RKO (cell line): Measurements from ENCODE around the gene LRRC1.
A peak's percentile ranks its signal among the peaks of the same experiment; 100 is the strongest.

Experiments used
- DNase-seq: peaks from one replicate; pipeline ENCODE4 v3.0.0-alpha.2; 2016; ENCODE audit warnings: low spot score

Gene LRRC1

GRCh38 chr6:53924821-53925422, 130.1 kb downstream of the LRRC1 start:
- no peak for DNase-seq

- DNase-seq, result no peak
Measured at GRCh38 chr6:53925891-53926290, 131.1 kb downstream of the LRRC1 start.

- DNase-seq, result no peak
Measured at GRCh38 chr6:53926505-53926904, 131.7 kb downstream of the LRRC1 start.

GRCh38 chr6:53928641-53929040, 133.8 kb downstream of the LRRC1 start:
- DNase-seq, result no peak

GRCh38 chr6:53929041-53929820, 134.4 kb downstream of the LRRC1 start:
- DNase-seq, result no peak

- DNase-seq, result no peak
Measured at GRCh38 chr6:53929821-53930120, 135.0 kb downstream of the LRRC1 start.

GRCh38 chr6:53930330-53930729, 135.5 kb downstream of the LRRC1 start:
- DNase-seq, result no peak

- no peak for DNase-seq
Measured at GRCh38 chr6:53931086-53931485, 136.3 kb downstream of the LRRC1 start.

GRCh38 chr6:53932516-53932915, 137.7 kb downstream of the LRRC1 start:
- DNase-seq, result no peak

- DNase-seq, result no peak
Measured at GRCh38 chr6:53934023-53934422, 139.2 kb downstream of the LRRC1 start.

- DNase-seq, result no peak
Measured at GRCh38 chr6:53937461-53937860, 142.7 kb downstream of the LRRC1 start.

- DNase-seq, result no peak
Measured at GRCh38 chr6:53938810-53939209, 144.0 kb downstream of the LRRC1 start.

- DNase-seq, result no peak
Measured at GRCh38 chr6:53939830-53940229, 145.0 kb downstream of the LRRC1 start.

- no peak for DNase-seq
Measured at GRCh38 chr6:53943395-53943794, 148.6 kb downstream of the LRRC1 start.

- no peak for DNase-seq
Measured at GRCh38 chr6:53944091-53944490, 149.3 kb downstream of the LRRC1 start.

- DNase-seq, result no peak
Measured at GRCh38 chr6:53944543-53944942, 149.7 kb downstream of the LRRC1 start.

GRCh38 chr6:53945765-53946407, 151.1 kb downstream of the LRRC1 start:
- no peak for DNase-seq

GRCh38 chr6:53947780-53948179, 153.0 kb downstream of the LRRC1 start:
- no peak for DNase-seq

GRCh38 chr6:53951383-53951782, 156.6 kb downstream of the LRRC1 start:
- DNase-seq, result no peak

- DNase-seq, result peak; percentile 63
Measured at GRCh38 chr6:53956068-53956711, 161.4 kb downstream of the LRRC1 start.

GRCh38 chr6:53956804-53957203, 162.0 kb downstream of the LRRC1 start:
- DNase-seq, result no peak

GRCh38 chr6:53959717-53960116, 164.9 kb downstream of the LRRC1 start:
- no peak for DNase-seq

- no peak for DNase-seq
Measured at GRCh38 chr6:53960311-53960710, 165.5 kb downstream of the LRRC1 start.
